Bronchial epithelial cell (primary cell): ENCODE measurements around the gene HIPK1. TPM values are rescaled to one million over a fixed set of nuclear protein-coding genes. Genes with fewer than 3 reads are reported as not detected.

Experiments used
- DNase-seq: peaks from one replicate; pipeline ENCODE4 v3.0.0-alpha.2; 2010; ENCODE audit warnings: low read depth
- FAIRE-seq: peaks from 2 replicates; lab custom pipeline; 2011; peaks lifted over from hg19 to GRCh38; lab: Jason Lieb, UNC
- H3K27me3 ChIP-seq: 2 replicates; pipeline ENCODE4 v1.5.1; 2011; ENCODE audit warnings: low read length; ENCODE audit not compliant: control insufficient read depth, insufficient read depth
- H3K36me3 ChIP-seq: 2 replicates; pipeline ENCODE4 v1.5.1; 2011; ENCODE audit warnings: low read length; ENCODE audit not compliant: control insufficient read depth, insufficient read depth
- H3K4me3 ChIP-seq: 2 replicates; pipeline ENCODE4 v1.5.1; 2011; ENCODE audit warnings: mild to moderate bottlenecking, low read depth, low read length, control low read depth
- CTCF ChIP-seq: IDR thresholded peaks from 2 replicates; pipeline ENCODE4 v1.5.1; 2011; ENCODE audit warnings: mild to moderate bottlenecking, moderate library complexity, low read length, control low read depth, inconsistent platforms; ENCODE audit not compliant: insufficient read depth, severe bottlenecking
- total RNA-seq: library from RNA; depleted of rRNA; stranded (reverse); fragments of >200 nt; gene quantifications from 2 replicates; pipeline ENCODE4 v1.2.1, GENCODE V29; 2014

HIPK1 gene
- total RNA-seq, 1 donor from 2014 or later, result 18.7 TPM

- TF ChIP-seq CTCF, result no peak
- no peaks in the 10 kb centered on the region for H3K27me3 ChIP-seq
- FAIRE-seq (no peak), DNase-seq (no peak)
- H3K36me3 ChIP-seq, result no peaks in the 10 kb centered on the region
- H3K4me3 ChIP-seq, result no peak overlapping the region
Observed at GRCh38 chr1:114021665-114022099, 92.6 kb downstream of the HIPK1 start.

- DNase-seq, result no peak
- Histone ChIP-seq H3K4me3 (no peak overlapping the region), H3K36me3 (no peaks in the 10 kb centered on the region), H3K27me3 (no peaks in the 10 kb centered on the region)
- FAIRE-seq, result no peak
- TF ChIP-seq CTCF, result no peak
Observed at GRCh38 chr1:114022877-114023276, 93.8 kb downstream of the HIPK1 start.

- Histone ChIP-seq H3K4me3 (no peak overlapping the region), H3K36me3 (no peaks in the 10 kb centered on the region), H3K27me3 (no peaks in the 10 kb centered on the region)
- no peak for DNase-seq
- no peak for FAIRE-seq
- TF ChIP-seq CTCF, result no peak
Observed at GRCh38 chr1:114023377-114023776, 94.3 kb downstream of the HIPK1 start.

- FAIRE-seq (no peak), DNase-seq (no peak)
- Histone ChIP-seq H3K4me3 (no peak overlapping the region), H3K36me3 (no peaks in the 10 kb centered on the region), H3K27me3 (no peaks in the 10 kb centered on the region)
- no peak for TF ChIP-seq CTCF
Observed at GRCh38 chr1:114024049-114024448, 94.9 kb downstream of the HIPK1 start.

GRCh38 chr1:114025609-114026401 is 96.7 kb downstream of the HIPK1 start:
- Histone ChIP-seq H3K27me3 (no peaks in the 10 kb centered on the region), H3K4me3 (no peak overlapping the region), H3K36me3 (no peaks in the 10 kb centered on the region)
- DNase-seq (no peak), FAIRE-seq (no peak)
- TF ChIP-seq CTCF, result no peak
